MM.1S (cell line): ENCODE data around the gene MS4A7.

ENCODE experiments used
- DNase-seq: peaks from one replicate; pipeline ENCODE4 v3.0.0-alpha.2; 2015
- H2AFZ ChIP-seq: fragments of 300-600 bp; sonication (generic); 2 replicates; pipeline ENCODE4 v1.6.0; 2016; ENCODE audit warnings: antibody characterized with exemption, low read length
- H3F3A ChIP-seq: fragments of 300-600 bp; sonication (generic); 2 replicates; pipeline ENCODE4 v1.6.1; 2016; ENCODE audit warnings: mild to moderate bottlenecking, antibody characterized with exemption, low read length, moderate library complexity, mixed read lengths; ENCODE audit not compliant: insufficient read depth
- H3K27ac ChIP-seq: fragments of 300-600 bp; sonication (generic); 2 replicates; pipeline ENCODE4 v1.5.1; 2016; ENCODE audit warnings: mild to moderate bottlenecking, low read length
- H3K27me3 ChIP-seq: fragments of 300-600 bp; sonication (generic); replicated peaks from 2 replicates; pipeline ENCODE4 v1.6.0; 2016; ENCODE audit warnings: low read length; ENCODE audit not compliant: insufficient read depth
- H3K36me3 ChIP-seq: fragments of 300-600 bp; sonication (generic); replicated peaks from 2 replicates; pipeline ENCODE4 v1.6.1; 2016; ENCODE audit warnings: mild to moderate bottlenecking, low read length, mixed read lengths; ENCODE audit not compliant: insufficient read depth
- H3K4me1 ChIP-seq: fragments of 300-600 bp; sonication (generic); 2 replicates; pipeline ENCODE4 v1.6.1; 2016; ENCODE audit warnings: low read length, mixed read lengths
- H3K4me2 ChIP-seq: fragments of 300-600 bp; sonication (generic); 2 replicates; pipeline ENCODE4 v1.6.0; 2016; ENCODE audit warnings: low read depth, low read length
- H3K4me3 ChIP-seq: fragments of 300-600 bp; sonication (generic); 2 replicates; pipeline ENCODE4 v1.5.1; 2016; ENCODE audit warnings: low read length, mixed read lengths
- H3K79me2 ChIP-seq: fragments of 300-600 bp; sonication (generic); 2 replicates; pipeline ENCODE4 v1.6.1; 2016; ENCODE audit warnings: mixed run types, low read length, mixed read lengths
- H3K9ac ChIP-seq: fragments of 300-600 bp; sonication (generic); 2 replicates; pipeline ENCODE4 v1.6.1; 2016; ENCODE audit warnings: low read length, mixed read lengths
- H3K9me2 ChIP-seq: fragments of 300-600 bp; sonication (generic); replicated peaks from 2 replicates; pipeline ENCODE4 v1.6.1; 2016; ENCODE audit warnings: mild to moderate bottlenecking, low read length, mixed read lengths; ENCODE audit not compliant: insufficient read depth
- H3K9me3 ChIP-seq: fragments of 300-600 bp; sonication (generic); replicated peaks from 2 replicates; pipeline ENCODE4 v1.6.1; 2016; ENCODE audit warnings: mild to moderate bottlenecking, low read length, mixed read lengths; ENCODE audit not compliant: insufficient read depth
- H4K20me1 ChIP-seq: fragments of 300-600 bp; sonication (generic); 2 replicates; pipeline ENCODE4 v1.6.1; 2016; ENCODE audit warnings: mild to moderate bottlenecking, low read length, moderate library complexity, mixed read lengths; ENCODE audit not compliant: insufficient read depth
- CTCF ChIP-seq: fragments of 300-600 bp; sonication (generic); IDR thresholded peaks from 2 replicates; pipeline ENCODE4 v1.5.1; 2016; ENCODE audit warnings: antibody characterized with exemption, low read length, mixed read lengths
- EZH2 ChIP-seq: fragments of 300-600 bp; sonication (generic); optimal IDR thresholded peaks from 2 replicates; pipeline ENCODE3; 2017; ENCODE audit warnings: low read depth, mild to moderate bottlenecking, antibody characterized with exemption, low read length, mixed read lengths
- EZH2phosphoT487 ChIP-seq: fragments of 300-600 bp; sonication (generic); IDR thresholded peaks from 2 replicates; pipeline ENCODE4 v1.6.1; 2018; ENCODE audit warnings: antibody characterized with exemption, low read length

Gene MS4A7

DNA sequence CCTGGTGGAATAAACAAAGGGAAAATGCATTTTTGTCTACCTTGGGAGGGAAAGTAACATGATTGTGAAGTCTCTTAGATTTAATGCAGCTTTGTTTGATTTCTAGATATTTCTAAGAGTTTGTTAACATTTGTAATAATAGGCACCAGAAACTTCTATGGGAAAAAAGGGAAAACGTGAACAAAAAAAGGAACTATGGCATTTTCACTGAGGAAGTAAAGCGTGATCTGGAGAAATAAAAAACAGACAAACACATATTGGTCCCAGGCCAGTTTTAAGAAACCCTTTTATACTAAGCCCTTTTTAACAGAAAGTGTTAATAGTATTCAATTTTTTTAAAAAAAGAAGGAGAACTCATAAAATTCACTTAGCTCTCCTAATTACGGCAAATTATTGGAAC lies 6.9 kb upstream of the MS4A7 start:
- DNase-seq = no peak
- Histone ChIP-seq H3K27me3 (no peaks in the 10 kb centered on the region), H4K20me1 (no peaks in the 10 kb centered on the region), H3K36me3 (no peaks in the 10 kb centered on the region), H3K27ac (no peak overlapping the region), H3K79me2 (no peaks in the 10 kb centered on the region), H3K4me2 (no peak overlapping the region), H3K4me1 (peaks cover 4% of the 10 kb centered on the region; the same call in 1 of the 2 replicates), H2AFZ (no peak overlapping the region), H3K9me2 (no peaks in the 10 kb centered on the region), H3K4me3 (no peak overlapping the region), H3K9me3 (no peaks in the 10 kb centered on the region), H3K9ac (no peak overlapping the region), H3F3A (0 out of 2 replicates have a peak, but pooled peaks cover 8% of the 10 kb centered on the region)
- TF ChIP-seq EZH2phosphoT487 (no peak), CTCF (no peak), EZH2 (no peak)

GRCh38 chr11:60371854-60372253 lies 6.5 kb upstream of the MS4A7 start:
- 0 out of 2 replicates have a peak, but pooled peaks cover 5% of the 10 kb centered on the region for H3F3A ChIP-seq
- H3K79me2 ChIP-seq = no peaks in the 10 kb centered on the region
- H3K9ac ChIP-seq = no peak overlapping the region
- no peaks in the 10 kb centered on the region for H3K27me3 ChIP-seq
- H3K27ac ChIP-seq = no peak overlapping the region
- no peaks in the 10 kb centered on the region for H3K9me2 ChIP-seq
- no peak overlapping the region for H3K4me2 ChIP-seq
- no peaks in the 10 kb centered on the region for H3K36me3 ChIP-seq
- H4K20me1 ChIP-seq = no peaks in the 10 kb centered on the region
- H2AFZ ChIP-seq = no peak overlapping the region
- H3K4me1 ChIP-seq = peaks cover 1% of the 10 kb centered on the region; the same call in 1 of the 2 replicates
- TF ChIP-seq CTCF (no peak), EZH2 (no peak), EZH2phosphoT487 (no peak)
- H3K4me3 ChIP-seq = no peak overlapping the region
- no peak for DNase-seq
- H3K9me3 ChIP-seq = no peaks in the 10 kb centered on the region

GRCh38 chr11:60372767-60373166 lies 5.6 kb upstream of the MS4A7 start:
- Histone ChIP-seq H3K36me3 (no peaks in the 10 kb centered on the region), H3K9ac (no peak overlapping the region), H4K20me1 (no peaks in the 10 kb centered on the region), H3K27ac (no peak overlapping the region), H2AFZ (no peak overlapping the region), H3K4me1 (no peaks in the 10 kb centered on the region), H3K9me3 (no peaks in the 10 kb centered on the region), H3F3A (no peaks in the 10 kb centered on the region), H3K79me2 (no peaks in the 10 kb centered on the region), H3K4me3 (no peak overlapping the region), H3K4me2 (no peak overlapping the region), H3K9me2 (no peaks in the 10 kb centered on the region), H3K27me3 (no peaks in the 10 kb centered on the region)
- no peak for DNase-seq
- TF ChIP-seq CTCF = no peak
- no peak for TF ChIP-seq EZH2
- no peak for TF ChIP-seq EZH2phosphoT487
